ENCODE measurements around the gene SF3B5.
A peak's percentile ranks its signal among the peaks of the same experiment; 100 is the strongest.
"Not testable (repeated sequence)": the region's sequence is repeated elsewhere in the genome, so short reads cannot be mapped to it uniquely, and the experiment has no call there.

Gene SF3B5

DNA sequence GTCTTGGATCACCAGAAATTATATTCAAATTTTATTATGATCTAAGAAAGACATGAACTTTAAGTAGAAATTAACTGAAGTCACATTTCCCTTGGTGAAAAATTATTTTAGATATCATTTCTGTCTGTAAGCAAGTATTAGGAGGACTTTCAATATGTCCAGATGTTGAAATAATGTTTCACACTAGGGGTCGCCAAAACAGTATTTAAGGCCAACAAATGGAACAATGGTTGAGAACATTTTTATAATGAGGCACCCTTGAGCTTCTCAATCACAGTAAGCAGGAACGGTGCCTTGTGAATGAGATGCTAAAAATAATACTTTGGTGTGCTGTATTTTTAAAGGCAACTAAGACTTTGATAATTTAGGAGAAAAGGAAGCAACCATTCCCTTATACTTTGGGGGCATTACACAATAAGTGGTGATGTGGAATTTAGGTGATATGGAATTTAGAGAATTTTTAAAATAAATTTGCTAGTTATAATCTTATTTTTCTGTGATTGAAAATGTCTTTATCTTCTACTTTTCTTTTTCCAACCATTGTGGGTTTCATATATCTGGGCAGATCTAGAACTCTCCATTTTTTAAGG, 9.6 kb upstream of the SF3B5 start:
- DNase-seq (ENCODE audit: low spot score) = peak; percentile 72

DNA sequence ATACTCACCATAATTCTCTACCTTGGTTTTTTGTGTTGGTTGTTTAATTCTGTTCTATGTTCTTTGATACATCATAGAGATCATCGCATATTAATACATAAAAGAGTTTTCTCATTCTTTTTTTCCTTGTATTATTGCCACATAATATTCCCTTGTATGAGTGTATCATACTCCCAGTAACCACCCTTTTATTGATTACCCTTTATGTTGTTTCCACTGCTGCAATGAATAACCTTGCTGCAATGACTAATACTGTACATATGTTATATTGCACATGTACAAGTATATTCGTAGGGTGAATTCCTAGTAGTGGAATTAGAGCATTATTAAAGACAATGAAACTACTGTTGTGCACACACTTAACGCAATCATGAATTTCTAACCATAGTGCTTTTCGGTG, 9.1 kb upstream of the SF3B5 start:
- no peak for DNase-seq (ENCODE audit: low spot score)

DNA sequence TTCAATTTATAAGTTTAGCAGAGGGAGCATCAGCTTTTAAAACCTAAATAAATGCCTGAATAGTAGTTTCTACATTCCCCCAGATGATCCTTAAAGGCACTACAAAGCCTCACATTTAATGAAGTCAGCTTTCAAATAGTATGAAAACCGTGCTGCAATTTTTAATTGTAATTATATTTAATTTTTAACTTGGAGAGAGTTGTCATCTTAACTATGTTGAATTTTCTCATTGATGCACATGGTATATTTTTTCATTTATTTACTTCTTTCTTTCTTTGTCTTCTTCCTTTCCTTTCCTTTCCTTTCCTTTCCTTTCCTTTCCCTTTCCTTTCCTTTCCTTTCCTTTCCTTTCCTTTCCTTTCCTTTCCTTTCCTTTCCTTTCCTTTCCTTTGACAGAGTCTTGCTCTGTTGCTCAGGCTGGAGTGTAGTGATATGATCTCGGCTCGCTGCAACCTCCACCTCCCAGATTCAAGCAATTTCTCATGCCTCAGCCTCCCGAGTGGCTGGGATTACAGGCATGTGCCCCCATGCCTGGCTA, 7.7 kb upstream of the SF3B5 start:
- DNase-seq (ENCODE audit: low spot score) = no peak

DNA sequence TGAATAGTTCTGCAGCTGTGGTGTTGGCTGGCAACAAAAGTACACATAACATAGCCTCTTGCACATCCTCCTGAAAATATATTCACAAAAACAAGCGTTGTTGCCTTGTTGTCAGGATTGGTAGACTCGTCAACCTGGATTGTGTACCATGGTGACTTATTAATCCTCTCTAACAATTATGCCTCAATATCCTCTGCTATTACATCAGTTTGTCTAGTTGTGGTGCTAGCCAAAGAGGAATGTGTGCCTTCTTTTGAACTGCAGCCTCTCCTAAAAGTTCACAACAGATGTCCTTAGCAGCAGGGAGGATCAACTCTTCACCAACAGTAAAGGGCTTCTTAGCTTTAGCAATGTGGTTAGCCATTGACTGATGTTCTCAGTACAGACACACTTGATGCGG, 3.6 kb upstream of the SF3B5 start:
- DNase-seq (ENCODE audit: low spot score) = no peak

DNA sequence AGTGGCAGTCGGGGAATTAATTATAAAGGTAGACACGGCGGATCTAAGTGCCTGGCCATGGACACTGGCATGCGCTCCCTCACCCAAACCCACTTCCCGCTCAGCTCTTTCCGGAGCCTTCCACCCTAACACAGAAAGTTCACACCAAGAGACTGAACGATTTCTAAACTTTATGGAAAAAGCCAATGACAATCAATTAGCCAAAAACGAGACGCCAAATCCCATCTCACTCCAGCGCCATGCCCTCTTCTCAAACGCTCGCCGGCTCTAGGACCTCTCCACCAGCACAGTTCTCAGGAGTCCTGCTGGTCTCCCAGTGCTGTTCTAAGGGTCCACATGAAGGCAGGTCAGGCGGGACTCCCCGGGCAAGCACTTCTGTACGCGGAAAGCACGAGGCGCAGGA, 641 bp downstream of the SF3B5 start:
- DNase-seq (ENCODE audit: low spot score) = no peak

DNA sequence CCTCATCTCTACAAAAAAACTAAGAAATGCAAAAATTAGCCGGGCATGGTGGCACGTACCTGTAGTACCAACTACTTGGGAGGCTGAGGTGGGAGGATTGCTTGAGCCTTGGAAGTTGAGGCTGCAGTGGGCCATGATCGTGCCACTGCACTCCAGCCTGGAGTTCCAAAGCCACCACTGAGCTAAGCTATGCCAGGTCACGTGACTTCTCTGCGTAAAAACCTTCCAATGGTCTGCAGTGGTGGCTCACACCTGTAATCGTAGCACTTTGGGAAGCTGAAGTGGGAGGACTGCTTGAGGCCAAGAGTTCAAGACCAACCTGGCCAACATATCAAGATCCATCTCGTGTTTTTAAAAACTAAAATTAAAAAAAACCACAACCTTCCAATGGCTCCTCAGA, 1.7 kb downstream of the SF3B5 start:
- no peak for DNase-seq (ENCODE audit: low spot score)

DNA sequence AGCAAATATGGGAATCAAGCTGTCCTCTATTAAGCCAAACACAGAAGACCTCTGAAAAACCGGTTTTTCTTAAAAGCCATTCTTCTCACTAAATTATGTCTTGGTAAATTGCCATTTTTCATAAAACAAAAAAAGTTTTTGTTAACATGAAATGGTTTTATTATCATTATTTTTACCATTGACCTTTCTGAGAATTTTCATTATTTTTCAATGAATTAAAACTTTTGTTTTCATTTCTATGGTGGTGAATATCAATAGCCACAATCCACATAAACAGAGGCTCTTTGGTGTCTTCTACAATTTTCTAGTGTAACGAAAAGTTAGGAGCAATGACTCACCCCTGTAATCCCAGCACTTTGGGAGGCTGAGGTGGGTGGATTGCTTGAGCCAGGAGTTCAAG, 2.1 kb downstream of the SF3B5 start:
- no peak for DNase-seq (ENCODE audit: low spot score)

DNA sequence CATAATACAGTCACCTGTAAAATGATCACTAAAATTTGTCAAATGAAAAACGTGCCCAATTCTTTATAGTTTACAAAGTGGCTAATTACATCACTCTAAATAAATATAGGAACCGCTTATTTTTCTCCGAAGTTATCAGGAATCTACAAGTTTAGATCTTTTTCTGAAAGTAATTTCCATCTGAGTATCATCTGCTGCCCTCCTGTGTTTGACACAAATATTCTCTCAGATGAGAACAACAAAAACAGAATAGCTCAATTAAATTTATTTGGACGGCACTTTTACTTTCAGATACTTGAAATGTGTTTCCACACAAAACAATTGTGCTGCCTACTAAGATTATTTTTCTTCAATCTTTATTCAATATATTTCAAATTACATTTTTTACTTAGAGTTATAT, 5.0 kb downstream of the SF3B5 start:
- no peak for DNase-seq (ENCODE audit: low spot score)

DNA sequence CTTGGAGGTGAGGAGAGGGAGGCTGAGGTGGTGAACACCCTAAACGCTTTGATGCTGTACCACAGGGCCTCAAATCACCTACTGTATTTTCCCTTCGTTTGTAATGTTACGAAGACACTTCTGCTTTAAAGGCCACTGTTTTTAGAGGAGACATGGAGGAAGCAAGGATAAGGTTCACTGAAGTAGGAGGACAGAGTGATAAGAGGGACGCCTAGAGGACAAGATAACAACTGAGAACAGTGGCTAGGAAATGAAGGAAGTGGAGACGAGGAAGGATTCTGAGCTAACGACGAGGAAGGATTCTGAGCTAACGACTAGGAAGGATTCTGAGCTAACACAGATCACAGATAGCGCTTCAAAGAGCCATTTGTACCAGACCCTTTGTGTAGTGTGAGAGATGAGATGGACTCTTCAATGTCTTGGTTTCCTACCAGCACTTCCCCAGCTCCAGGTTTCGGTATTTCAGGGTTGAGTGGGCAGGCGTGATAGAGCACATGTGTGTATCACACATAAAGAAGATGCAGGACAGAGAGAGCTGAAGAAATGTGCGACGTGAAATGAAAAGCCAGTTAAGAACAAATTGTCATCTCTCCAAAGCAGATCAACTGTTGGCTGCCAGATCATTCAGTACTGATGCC, 7.5 kb downstream of the SF3B5 start:
- DNase-seq (ENCODE audit: low spot score) = no peak

DNA sequence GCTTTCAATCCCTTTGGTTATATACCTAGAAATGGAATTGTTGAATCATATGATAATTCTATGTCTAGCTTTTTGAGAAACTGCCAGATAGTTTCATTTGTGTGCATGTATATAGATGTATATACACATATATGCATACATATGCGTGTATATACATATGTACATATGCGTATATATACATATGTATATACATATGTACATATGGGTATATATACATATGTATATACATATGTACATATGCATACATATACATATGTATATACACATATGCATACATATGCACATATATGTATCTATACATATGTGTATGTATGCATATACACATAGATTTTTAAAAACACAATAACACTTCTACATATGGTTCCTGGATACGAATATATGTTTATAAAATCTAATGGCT, 8.4 kb downstream of the SF3B5 start:
- no peak for DNase-seq (ENCODE audit: low spot score)

DNA sequence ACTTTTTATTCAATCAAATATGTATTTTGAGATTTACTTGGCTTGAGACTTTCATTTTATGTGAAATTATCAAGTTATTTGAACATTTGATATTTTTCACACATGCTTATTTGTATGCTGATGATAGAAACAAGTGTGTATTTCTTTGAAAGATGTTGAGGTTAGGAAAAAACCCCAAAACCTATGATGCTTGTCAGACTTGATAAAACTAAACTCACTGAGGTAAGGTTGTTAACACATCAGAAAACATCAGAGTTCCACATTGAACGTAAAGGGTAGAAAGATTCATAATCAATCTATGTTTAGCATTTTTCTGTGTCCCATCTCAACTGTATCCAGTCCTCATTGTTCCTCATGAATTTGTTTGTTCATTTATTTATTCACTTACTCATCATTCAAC, 12.2 kb downstream of the SF3B5 start:
- DNase-seq (ENCODE audit: low spot score) = no peak

DNA sequence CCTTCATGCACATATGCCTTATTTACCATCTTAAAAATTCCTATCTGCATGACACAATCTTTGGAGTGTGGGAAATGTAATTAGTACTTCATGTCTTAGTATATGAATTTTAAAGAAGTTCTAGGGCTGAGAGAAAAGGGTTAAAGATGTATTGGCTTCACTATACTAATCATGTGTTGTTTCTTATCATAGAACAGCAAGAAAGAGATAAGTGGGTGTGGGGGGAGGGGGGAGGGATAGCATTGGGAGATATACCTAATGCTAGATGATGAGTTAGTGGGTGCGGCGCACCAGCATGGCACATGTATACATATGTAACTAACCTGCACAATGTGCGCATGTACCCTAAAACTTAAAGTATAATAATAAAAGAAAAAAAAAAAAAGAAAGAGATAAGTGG, 13.0 kb downstream of the SF3B5 start:
- not testable (repeated sequence) for DNase-seq (ENCODE audit: low spot score)

DNA sequence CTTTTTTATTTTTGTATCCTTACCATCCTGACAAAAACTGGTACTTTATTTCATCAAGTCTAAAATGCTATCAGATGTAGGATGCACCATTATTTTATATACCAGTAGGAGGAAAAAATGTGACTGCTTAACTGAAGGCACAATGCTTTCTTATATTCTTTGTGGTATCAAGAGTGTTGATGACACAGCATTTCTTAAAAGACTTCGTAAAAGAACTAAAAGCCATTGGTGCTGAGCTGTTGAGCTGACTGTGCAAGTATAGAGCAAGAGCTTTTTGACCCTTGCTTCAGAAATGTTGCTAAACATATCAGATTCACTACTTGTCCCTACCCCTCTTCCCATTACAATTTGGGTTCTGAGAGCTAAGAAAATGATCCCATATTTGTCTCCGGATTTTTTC, 17.5 kb downstream of the SF3B5 start:
- no peak for DNase-seq (ENCODE audit: low spot score)

DNA sequence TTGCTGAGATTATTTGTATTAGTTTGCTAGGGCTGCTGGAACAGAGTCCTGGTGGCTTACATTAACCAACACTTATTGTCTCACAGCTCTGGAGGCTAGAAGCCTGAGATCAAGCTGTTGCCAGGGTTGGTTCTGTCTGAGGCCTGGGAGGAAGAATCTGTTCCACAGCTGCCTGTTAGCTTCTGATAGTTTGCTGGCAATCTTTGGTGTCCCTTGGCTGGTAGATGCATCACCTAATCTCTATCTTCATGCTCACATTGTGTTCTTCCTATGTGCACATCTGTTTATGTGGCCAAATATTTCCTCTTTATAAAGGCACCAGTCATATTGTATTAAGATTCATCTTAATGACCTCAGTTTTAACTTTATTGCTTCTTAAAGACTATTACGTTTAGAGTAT, 19.5 kb downstream of the SF3B5 start:
- no peak for DNase-seq (ENCODE audit: low spot score)

DNA sequence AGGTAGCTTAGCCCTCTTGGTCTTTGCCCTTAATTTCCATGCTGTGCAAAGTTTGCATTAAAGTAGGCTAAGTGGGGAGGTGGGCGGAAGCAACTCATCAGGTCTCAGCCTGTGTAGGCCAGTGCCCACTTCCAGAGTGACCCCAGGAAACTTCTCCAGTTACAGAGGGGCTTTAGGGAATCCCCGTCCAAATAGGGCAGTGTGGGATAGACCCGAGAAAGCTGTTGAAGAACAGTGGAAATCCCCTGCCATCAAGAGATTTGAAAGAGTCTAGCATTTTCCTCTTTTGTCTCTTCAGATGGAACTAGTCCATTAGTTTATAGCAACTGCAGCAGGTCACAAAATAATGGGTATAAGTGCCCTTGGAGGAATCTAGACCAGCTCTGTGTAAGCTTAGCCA, 20.2 kb downstream of the SF3B5 start:
- DNase-seq (ENCODE audit: low spot score) = no peak

DNA sequence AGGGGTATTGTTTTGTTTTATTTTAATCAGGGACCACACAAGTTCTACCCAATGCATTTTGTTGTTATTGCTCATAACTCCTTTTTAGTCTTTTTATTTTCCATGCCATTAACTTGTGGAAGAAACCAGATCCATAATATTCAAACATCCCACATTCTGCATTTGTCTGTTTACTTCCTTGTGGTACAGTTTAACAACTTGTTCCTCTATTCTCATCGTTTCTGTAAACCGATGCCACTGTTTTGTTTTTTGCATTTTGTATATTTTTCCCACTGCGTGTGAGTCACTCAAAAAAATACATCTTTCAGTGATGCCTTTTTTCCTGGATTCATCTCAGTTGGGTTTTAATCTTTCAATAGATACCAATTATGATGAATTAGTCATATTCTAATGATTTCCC, 22.3 kb downstream of the SF3B5 start:
- DNase-seq (ENCODE audit: low spot score) = no peak

DNA sequence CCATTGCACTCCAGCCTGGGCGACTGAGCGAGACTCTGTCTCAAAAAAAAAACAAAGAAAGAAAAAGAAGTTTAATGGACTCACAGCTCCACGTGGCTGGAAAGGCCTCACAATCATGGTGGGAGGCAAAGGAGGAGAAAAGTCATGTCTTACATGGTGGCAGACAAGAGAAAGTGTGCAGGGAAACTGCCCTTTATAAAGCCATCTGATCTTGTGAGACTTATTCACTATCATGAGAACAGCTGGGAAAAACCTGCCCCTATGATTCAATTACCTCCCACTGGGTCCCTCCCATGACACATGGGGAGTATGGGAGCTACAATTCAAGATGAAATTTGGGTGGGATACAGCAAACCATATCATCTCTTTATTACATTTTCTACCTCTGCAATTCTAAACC, 25.9 kb downstream of the SF3B5 start:
- no peak for DNase-seq (ENCODE audit: low spot score)

DNA sequence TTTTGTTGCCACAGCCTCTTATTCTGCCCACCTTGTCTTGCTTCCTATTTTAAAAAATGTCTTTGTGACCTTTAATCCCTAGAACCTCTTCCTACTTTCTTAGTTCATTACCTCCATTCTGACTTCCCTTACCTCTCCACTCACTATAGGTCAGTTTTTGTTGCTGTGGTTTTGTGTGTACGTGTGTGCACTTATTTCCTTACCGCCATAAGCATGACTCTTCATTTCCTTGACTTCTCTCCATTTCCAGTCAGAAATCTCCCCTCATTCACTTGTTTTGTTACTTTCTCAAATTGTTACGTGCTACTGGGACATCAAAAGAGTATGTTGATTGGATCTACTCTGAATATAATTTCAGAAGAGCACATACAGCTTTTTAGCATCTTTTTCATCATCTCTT, 26.6 kb downstream of the SF3B5 start:
- DNase-seq (ENCODE audit: low spot score) = no peak

DNA sequence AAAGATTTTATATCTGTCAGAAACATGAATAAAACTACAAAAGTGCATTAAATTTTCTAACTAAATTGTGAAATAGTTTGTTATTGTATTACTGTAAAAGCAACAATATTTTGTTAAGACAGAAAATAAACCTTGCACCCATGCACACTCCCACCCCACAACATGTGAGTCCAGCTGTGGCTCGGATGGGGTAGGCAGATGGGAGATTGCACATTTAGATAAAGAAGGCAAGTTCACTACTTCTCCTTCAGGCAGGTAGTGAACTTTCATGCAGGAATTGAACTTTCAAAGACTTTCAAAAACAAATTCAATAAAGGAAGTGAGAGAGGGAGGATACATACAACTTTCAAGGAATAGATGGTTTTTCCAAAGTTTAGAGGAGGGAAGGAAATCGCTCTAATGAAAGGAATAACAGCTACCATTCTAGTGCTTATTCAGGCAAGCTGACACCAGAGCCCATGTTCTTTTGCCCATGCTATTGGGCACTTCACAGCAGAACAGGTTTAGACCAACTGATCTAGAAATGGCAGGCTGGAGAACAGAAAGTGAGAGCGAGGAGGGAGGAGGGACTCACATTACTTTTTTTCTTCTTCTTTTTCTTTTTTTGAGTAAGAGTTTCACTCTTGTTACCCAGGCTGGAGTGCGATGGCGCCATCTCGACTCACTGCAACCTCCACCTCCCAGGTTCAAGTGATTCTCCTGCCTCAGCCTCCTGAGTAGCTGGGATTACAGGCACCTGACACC, 28.5 kb downstream of the SF3B5 start:
- DNase-seq (ENCODE audit: low spot score) = no peak

DNA sequence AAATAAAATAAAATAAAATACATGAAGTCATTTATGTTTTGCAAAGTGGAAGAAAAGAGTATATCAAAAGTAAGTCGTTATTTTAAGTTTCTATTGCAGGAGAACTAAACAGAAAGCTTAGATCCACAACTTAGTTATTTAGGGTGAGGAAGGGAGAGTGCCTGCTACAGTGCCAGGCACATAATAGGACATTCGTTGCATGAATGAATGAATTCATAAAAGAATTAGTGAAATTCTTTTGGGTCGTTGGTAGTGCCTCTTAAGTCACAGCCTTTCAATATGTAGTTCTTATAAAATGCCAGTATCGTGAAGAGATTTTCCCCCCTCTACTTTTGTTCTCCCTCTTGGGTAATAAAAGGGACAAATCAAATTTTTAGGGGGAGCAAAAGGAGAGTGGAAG, 29.1 kb downstream of the SF3B5 start:
- DNase-seq (ENCODE audit: low spot score) = no peak

DNA sequence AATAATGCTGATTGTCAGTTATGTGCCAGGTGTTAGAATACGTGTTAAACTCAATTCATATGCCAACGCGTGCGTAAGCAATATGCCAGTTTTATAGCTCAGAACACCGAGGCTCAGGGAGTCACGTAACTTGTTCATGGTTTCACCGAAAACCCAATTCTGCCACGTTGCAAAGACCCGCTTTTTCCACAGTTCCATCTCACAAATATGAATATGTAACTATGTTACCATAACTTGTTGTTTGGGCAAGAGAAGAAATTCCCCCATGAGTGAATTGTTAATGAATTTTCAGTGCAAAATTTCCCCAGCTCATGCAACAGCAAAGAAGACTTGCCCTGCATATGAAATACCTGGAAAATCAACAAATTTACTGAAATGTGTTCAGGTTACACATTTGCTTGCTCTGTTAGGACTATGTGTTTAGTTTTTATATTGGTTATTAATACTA, 30.1 kb downstream of the SF3B5 start:
- no peak for DNase-seq (ENCODE audit: low spot score)

DNA sequence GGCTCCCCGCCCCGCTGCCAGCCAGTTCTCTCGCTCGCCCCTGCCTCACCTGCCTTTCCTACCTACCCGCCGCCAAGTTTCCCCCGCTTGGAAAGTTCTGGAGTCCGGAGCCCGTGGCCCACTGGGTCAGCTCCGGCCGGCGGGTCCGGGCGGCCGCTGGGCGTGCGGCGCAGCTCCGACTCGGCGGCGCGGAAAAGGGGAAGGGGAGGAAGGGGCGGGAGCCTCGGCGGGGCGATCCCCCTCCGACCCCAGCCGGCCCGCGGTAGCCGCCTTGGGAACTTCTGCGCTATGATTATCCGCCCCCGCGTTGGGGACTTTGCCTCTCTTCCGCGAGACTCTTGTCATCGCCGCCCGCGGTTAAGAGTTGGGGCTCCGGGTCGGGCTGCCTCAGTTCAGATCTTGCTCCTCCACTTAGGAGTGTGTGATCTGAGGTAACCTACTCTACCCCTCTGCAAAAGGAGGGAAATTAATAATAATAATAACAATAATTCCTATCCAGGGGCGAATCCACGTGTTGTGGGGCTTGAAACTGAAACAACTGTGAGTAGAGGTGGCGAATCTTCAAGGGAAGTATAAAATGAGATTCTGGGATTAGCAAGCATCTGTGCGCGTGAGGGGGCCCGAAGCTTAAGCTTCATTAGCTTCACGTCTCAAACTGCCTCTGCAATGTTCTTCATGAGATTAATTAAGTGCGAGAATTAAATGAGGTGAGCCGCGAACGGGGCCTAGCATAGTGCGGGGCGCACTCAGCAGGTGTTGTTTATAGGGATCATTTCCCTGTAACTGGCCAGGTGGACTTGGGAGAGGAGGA, 30.8 kb downstream of the SF3B5 start:
- peak; percentile 18 for DNase-seq (ENCODE audit: low spot score)
